Ascending aorta (tissue), 2 donors: Measurements from ENCODE around the gene CFAP74. TPM values are rescaled to one million over a fixed set of nuclear protein-coding genes. Genes with fewer than 3 reads are reported as not detected.

Experiments used
- DNase-seq, 2 donors: peaks; one replicate each; pipeline ENCODE4 v3.0.0-alpha.2; 2019; ENCODE audit warnings: low spot score in 2 of 2
- H3K27ac ChIP-seq, 2 donors: fragments of 200-600 bp; sonication (generic); one replicate each; pipeline ENCODE4 v1.5.1; 2016 to 2017; ENCODE audit warnings: mild to moderate bottlenecking in 1 of 2
- H3K27me3 ChIP-seq: fragments of 200-600 bp; sonication (generic); one replicate; pipeline ENCODE4 v1.5.1; 2017
- H3K36me3 ChIP-seq, 2 donors: fragments of 200-600 bp; sonication (generic); one replicate each; pipeline ENCODE4 v1.5.1; 2016
- H3K4me1 ChIP-seq, 2 donors: fragments of 200-600 bp; sonication (generic); one replicate each; pipeline ENCODE4 v1.5.1; 2016 to 2017; ENCODE audit warnings: mild to moderate bottlenecking in 1 of 2
- H3K4me3 ChIP-seq, 2 donors: fragments of 200-600 bp; sonication (generic); one replicate each; pipeline ENCODE4 v1.5.1; 2016 to 2017; ENCODE audit warnings: mild to moderate bottlenecking in 1 of 2
- H3K9me3 ChIP-seq, 2 donors: fragments of 200-600 bp; sonication (generic); one replicate each; pipeline ENCODE4 v1.5.1; 2016
- CTCF ChIP-seq, 3 experiments: fragments of 200-600 bp in 2 of 3; fragments of 450-650 bp in 1 of 3; sonication (generic) in 2 of 3; IDR thresholded peaks; one replicate each; pipeline ENCODE4 v1.5.1; 2016 to 2019; ENCODE audit warnings: antibody characterized with exemption in 3 of 3, mild to moderate bottlenecking in 1 of 3, moderate library complexity in 1 of 3
- intact Hi-C: fragments of 100-400 bp; cut with DNase I; formaldehyde crosslinking; loops from one replicate; pipeline ENCODE4 v1.15.1; 2023
- total RNA-seq: library from RNA; depleted of rRNA; stranded (reverse); fragments of >200 nt; gene quantifications from one replicate; pipeline ENCODE4 v1.1.0, GENCODE V29; 2016

Gene CFAP74
- total RNA-seq, 1 donor from 2014 or later = not detected

GRCh38 chr1:2000432-2000831, 3.2 kb downstream of the CFAP74 start:
- Histone ChIP-seq H3K27ac (no peak overlapping the region), H3K4me3 (no peak overlapping the region), H3K36me3 (no peaks in the 10 kb centered on the region), H3K4me1 (no peaks in the 10 kb centered on the region), H3K27me3 (peaks cover 5% of the 10 kb centered on the region), H3K9me3 (no peaks in the 10 kb centered on the region)
- DNase-seq = no peak
- intact Hi-C loops = no loop called here
- no peak for TF ChIP-seq CTCF (IDR thresholded peaks at IDR 0.05)

- TF ChIP-seq CTCF (IDR thresholded peaks at IDR 0.05) = no peak
- H3K27me3 ChIP-seq = no peaks in the 10 kb centered on the region
- intact Hi-C loops = no loop called here
Observed at GRCh38 chr1:1997576-1997975, 6.0 kb downstream of the CFAP74 start.

GRCh38 chr1:1996207-1996651, 7.4 kb downstream of the CFAP74 start:
- Histone ChIP-seq H3K27ac (no peak overlapping the region), H3K4me1 (no peaks in the 10 kb centered on the region), H3K27me3 (no peaks in the 10 kb centered on the region), H3K9me3 (no peaks in the 10 kb centered on the region), H3K36me3 (no peaks in the 10 kb centered on the region), H3K4me3 (no peak overlapping the region)
- intact Hi-C loops = no loop called here
- no peak for DNase-seq
- no peak for TF ChIP-seq CTCF (IDR thresholded peaks at IDR 0.05)

More at GRCh38 chr1:1997576-1997975, 6.0 kb downstream of the CFAP74 start:
- H3K4me1 ChIP-seq = no peaks in the 10 kb centered on the region
- no peak overlapping the region for H3K27ac ChIP-seq
- no peak overlapping the region for H3K4me3 ChIP-seq
- H3K36me3 ChIP-seq = no peaks in the 10 kb centered on the region
- no peak for DNase-seq
- no peaks in the 10 kb centered on the region for H3K9me3 ChIP-seq

- no peaks in the 10 kb centered on the region for H3K4me1 ChIP-seq
- no peak for TF ChIP-seq CTCF (IDR thresholded peaks at IDR 0.05)
- no peak overlapping the region for H3K27ac ChIP-seq
- no peaks in the 10 kb centered on the region for H3K36me3 ChIP-seq
- H3K27me3 ChIP-seq = no peaks in the 10 kb centered on the region
- H3K4me3 ChIP-seq = no peak overlapping the region
- DNase-seq = no peak
- intact Hi-C loops = no loop called here
- H3K9me3 ChIP-seq = no peaks in the 10 kb centered on the region
Observed at GRCh38 chr1:1994536-1994935, 9.1 kb downstream of the CFAP74 start.

GRCh38 chr1:1990222-1990621, 13.4 kb downstream of the CFAP74 start:
- TF ChIP-seq CTCF (IDR thresholded peaks at IDR 0.05) = no peak
- DNase-seq = no peak
- no peak overlapping the region for H3K27ac ChIP-seq
- no peak overlapping the region for H3K4me3 ChIP-seq
- intact Hi-C loops = no loop called here
- H3K4me1 ChIP-seq = no peaks in the 10 kb centered on the region
- H3K27me3 ChIP-seq = no peaks in the 10 kb centered on the region
- no peaks in the 10 kb centered on the region for H3K36me3 ChIP-seq
- H3K9me3 ChIP-seq = no peaks in the 10 kb centered on the region

- Histone ChIP-seq H3K27me3 (no peaks in the 10 kb centered on the region), H3K4me1 (no peaks in the 10 kb centered on the region), H3K4me3 (no peak overlapping the region), H3K36me3 (no peaks in the 10 kb centered on the region), H3K27ac (no peak overlapping the region), H3K9me3 (no peaks in the 10 kb centered on the region)
- intact Hi-C loops = no loop called here
- DNase-seq = no peak
- TF ChIP-seq CTCF (IDR thresholded peaks at IDR 0.05) = no peak
Observed at GRCh38 chr1:1989789-1990188, 13.8 kb downstream of the CFAP74 start.
